Measurements from ENCODE around the gene INPP4B. TPM values are rescaled to one million over a fixed set of nuclear protein-coding genes. Genes with fewer than 3 reads are reported as not detected.

The INPP4B gene
- total RNA-seq, 1 experiment from 2014 or later: 14.3 TPM

- Histone ChIP-seq H3K4me1 (ENCODE audit: control insufficient read depth in 1 of 2, insufficient read depth in 2 of 2, low read length in 2 of 2) (peaks cover 0 to 7% of the 10 kb centered on the region in 2 experiments; a peak in 1 of 4 replicates), H4K20me1 (ENCODE audit: insufficient read depth) (no peaks in the 10 kb centered on the region), H3K27me3 (ENCODE audit: insufficient read depth, low read length) (no peaks in the 10 kb centered on the region), H3K4me3 (replicated peaks in 1 of 2; ENCODE audit: low read depth in 1 of 2, low read length in 2 of 2) (no peak overlapping the region), H3K36me3 (ENCODE audit: control insufficient read depth in 1 of 2, insufficient read depth in 2 of 2, low read length in 2 of 2) (no peaks in the 10 kb centered on the region), H3K9ac (ENCODE audit: low read length) (no peak overlapping the region), H2AFZ (ENCODE audit: low read depth, low read length, poor library complexity, severe bottlenecking) (no peak overlapping the region), H3K9me2 (ENCODE audit: insufficient read depth) (no peaks in the 10 kb centered on the region), H3K4me2 (ENCODE audit: low read length) (no peak overlapping the region), H3K9me3 (ENCODE audit: control insufficient read depth in 1 of 2, insufficient read depth in 1 of 2, low read depth in 1 of 2, low read length in 2 of 2) (no peaks in the 10 kb centered on the region), H3K27ac (ENCODE audit: low read depth, low read length) (no peak overlapping the region), H3K79me2 (ENCODE audit: insufficient read depth, low read length) (no peaks in the 10 kb centered on the region)
- no peak for DNase-seq (ENCODE audit: low read depth, low spot score)
- intact Hi-C loops (cut with micrococcal nuclease): no loop called here
- TF ChIP-seq CEBPB (IDR thresholded peaks at IDR 0.05; ENCODE audit: low read depth) (no peak), TCF7L2 (IDR thresholded peaks at IDR 0.05; ENCODE audit: borderline replicate concordance, extremely low read depth, insufficient read depth, insufficient read length) (no peak), SIN3A (IDR thresholded peaks at IDR 0.05; ENCODE audit: low read depth) (no peak), REST (IDR thresholded peaks at IDR 0.05; ENCODE audit: low read depth) (no peak), CBX3 (IDR thresholded peaks at IDR 0.05; ENCODE audit: low read depth) (no peak), EZH2phosphoT487 (IDR thresholded peaks at IDR 0.05; ENCODE audit: borderline replicate concordance) (no peak), JUND (IDR thresholded peaks at IDR 0.05) (no peak), POLR2AphosphoS5 (IDR thresholded peaks at IDR 0.05; ENCODE audit: low read depth, low read length) (no peak), SP1 (IDR thresholded peaks at IDR 0.05; ENCODE audit: low read depth) (no peak), ELF1 (IDR thresholded peaks at IDR 0.05; ENCODE audit: borderline replicate concordance, low read depth) (no peak), POLR2A (IDR thresholded peaks at IDR 0.05; ENCODE audit: borderline replicate concordance, extremely low read depth, insufficient read depth, insufficient read length) (no peak), FOSL1 (IDR thresholded peaks at IDR 0.05; ENCODE audit: low read depth) (no peak), RAD21 (IDR thresholded peaks at IDR 0.05; ENCODE audit: low read depth) (no peak), ZFX (IDR thresholded peaks at IDR 0.05) (no peak), ZBTB33 (IDR thresholded peaks at IDR 0.05; ENCODE audit: extremely low read depth, insufficient replicate concordance, low read length) (no peak)
- ChIA-PET CTCF (no interaction called here), POLR2A (no interaction called here), RAD21 (ENCODE audit: low non-redundant PET in 1 of 2, low total read pairs in 2 of 2, uncharacterized antibody in 2 of 2, unreplicated experiment in 2 of 2) (no interaction called here)
- ATAC-seq: no peak
- no TSS peak for BruUV-seq (replicated peaks)
These were observed 72.6 kb downstream of the INPP4B start for GRCh38 chr4:142773505-142773904.
